Germinal center (tissue), 1 donor: ENCODE data around the gene COG4.
"Not testable (repeated sequence)": the region's sequence is repeated elsewhere in the genome, so short reads cannot be mapped to it uniquely, and the experiment has no call there.

Experiments used
- DNase-seq: peaks from one replicate; pipeline ENCODE4 v3.0.0; 2012; ENCODE audit warnings: mixed read lengths, low spot score

COG4 gene

DNA sequence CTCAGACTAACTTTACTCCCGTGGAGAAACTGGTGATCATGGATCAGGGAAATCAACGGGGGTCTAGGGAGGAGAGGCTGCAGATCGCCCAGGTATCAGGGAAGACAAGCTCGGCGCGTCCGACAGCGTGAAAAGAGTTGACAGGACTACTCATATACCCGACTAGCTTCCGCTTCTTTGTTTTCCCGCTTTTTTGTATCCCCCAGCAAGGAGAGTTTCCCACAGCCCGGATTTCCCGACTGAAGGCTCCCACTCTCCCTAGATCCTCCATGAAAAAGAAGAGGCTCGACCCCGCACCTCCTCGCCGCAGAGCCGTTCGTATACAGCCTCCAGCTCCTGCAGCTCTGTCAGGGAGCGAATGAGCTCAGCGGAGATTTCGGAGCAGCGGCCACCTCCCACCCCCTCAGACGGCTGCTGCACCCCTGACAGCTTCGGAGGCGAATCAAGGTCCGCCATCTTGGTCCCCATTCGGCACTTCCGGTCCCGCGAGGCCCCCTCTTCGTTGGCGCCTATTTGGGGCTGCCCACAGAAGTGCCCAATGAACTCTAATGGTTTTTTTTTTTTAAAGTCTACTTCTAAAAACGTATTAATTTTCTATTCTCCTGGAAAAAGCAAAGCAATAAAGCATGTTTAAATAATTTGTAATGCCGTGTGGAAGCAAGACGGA is at the start of gene COG4:
COG4 (minus strand) TSS at position 479 of the 667 bp plus-strand sequence; CDS start at position 468, 11 bp downstream.
- peak; percentile 90 for DNase-seq

DNA sequence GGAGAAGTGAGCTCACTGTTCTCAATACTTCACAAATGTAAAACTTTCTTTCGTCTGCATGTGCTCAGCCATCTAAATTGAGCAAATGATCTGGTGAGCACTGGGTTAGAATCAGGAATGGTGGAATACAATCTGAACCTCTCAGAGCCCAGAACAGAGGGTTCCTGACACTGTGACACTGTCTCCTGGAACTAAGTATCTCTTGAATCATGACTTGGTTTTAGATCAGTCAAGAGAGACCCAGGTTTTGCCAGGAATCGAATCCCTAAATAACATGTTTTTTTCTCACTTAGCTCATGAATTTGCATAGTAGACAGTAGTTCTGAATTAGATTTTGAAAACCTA is 49.5 kb upstream of the COG4 start:
- no peak for DNase-seq

GRCh38 chr16:70572050-70572925 is 48.9 kb upstream of the COG4 start:
- DNase-seq, result no peak

- no peak for DNase-seq
Measured at GRCh38 chr16:70571623-70572022, 48.3 kb upstream of the COG4 start.

DNA sequence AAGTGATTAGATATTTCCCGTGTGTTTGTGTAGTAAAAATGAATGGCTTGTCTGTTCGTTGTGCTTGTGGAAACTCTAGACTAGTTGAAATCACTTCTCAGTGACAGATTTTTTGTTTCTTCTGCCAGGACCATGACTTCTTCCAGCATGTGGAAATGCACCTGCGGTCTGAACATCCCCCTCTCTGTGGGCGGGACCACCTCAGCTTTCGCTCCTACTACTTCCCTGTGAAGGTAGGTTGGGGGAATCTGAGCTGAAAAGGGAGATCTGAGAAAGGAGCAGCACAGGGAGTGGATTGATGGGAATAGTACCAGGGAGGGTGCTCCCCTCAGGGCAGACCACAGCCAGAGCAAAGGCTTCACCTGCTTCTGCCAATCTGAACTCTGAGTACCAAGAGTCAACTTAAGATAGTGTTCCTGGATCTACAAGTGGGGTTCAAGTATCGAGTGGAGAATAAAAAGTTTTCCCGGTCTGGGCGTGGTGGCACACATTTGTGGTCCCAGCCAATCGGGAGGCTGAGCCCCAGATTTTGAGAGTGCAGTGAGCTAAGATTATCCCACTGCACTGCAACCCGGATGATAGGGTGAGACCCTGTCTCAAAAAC is 47.7 kb upstream of the COG4 start:
- no peak for DNase-seq

DNA sequence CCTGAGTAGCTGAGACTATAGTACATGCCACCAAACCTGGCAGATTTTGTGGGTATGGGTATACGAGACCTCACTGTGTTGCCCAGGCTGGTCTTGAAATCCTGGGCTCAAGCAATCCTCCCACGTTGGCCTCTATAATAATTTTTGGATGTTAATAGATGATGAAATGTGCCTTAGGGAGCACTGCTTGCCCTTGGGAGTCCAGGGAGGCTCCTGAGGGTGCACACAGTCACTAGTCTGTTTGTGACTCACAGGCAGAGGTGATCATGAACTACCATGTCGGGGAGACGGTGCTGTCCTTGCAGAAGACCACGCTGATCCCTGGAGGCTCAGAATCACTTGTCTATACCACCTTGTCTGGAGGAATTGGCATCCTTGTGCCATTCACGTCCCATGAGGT is 46.4 kb upstream of the COG4 start:
- DNase-seq, result no peak

DNA sequence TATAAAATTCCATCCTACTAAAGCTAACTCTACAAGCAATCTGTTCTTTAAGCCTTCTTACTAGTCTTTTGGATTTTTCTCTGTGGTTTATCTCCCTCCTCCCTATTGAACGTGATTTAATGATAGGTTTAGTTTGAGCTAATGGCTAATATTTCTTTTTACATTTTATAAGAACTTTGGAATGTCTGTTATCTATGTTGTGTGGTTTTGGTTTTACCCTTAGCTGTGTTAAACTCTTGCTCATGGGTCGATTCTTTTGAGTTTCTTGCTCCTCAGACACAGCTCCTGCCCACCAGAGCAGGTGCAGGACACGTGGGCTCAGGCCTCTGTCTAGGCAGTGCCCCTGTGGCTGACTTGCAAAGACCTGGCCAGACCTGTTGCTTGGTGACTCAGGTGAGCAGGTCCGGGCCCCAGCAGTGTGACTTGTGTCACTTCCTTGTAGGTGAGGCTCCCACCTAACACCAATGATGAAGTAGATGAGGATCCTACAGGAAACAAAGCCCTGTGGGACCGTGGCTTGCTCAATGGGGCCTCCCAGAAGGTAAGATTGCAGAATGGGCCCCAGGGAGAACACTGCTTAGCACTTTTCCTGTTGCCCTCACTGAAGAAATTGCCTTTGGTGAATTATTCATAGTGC is 45.4 kb upstream of the COG4 start:
- no peak for DNase-seq

GRCh38 chr16:70565053-70565452 is 41.7 kb upstream of the COG4 start:
- DNase-seq, result no peak

- no peak for DNase-seq
Measured at GRCh38 chr16:70563636-70564035, 40.3 kb upstream of the COG4 start.

GRCh38 chr16:70561623-70562022 is 38.3 kb upstream of the COG4 start:
- DNase-seq, result no peak

DNA sequence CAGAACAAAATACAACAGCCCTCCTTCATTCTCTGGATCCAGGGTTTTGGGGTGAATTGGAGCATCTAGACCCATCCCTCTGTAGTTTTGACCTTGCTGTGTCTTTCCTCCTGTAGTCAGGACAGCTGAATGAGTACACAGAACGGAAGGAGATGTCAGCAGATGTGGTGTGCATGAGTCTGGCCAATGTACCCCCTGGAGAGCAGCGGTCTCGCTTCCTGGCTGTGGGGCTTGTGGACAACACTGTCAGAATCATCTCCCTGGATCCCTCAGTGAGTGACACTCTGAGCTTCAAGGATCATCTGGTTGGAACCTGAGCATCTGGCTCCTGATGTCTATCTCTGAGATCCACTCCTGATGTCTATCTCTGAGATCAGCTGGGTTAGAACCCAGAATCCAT is 32.7 kb upstream of the COG4 start:
- DNase-seq, result no peak

GRCh38 chr16:70553645-70554044 is 30.3 kb upstream of the COG4 start:
- no peak for DNase-seq

GRCh38 chr16:70552675-70553074 is 29.3 kb upstream of the COG4 start:
- DNase-seq, result no peak

- no peak for DNase-seq
Measured at GRCh38 chr16:70551788-70552187, 28.4 kb upstream of the COG4 start.

DNA sequence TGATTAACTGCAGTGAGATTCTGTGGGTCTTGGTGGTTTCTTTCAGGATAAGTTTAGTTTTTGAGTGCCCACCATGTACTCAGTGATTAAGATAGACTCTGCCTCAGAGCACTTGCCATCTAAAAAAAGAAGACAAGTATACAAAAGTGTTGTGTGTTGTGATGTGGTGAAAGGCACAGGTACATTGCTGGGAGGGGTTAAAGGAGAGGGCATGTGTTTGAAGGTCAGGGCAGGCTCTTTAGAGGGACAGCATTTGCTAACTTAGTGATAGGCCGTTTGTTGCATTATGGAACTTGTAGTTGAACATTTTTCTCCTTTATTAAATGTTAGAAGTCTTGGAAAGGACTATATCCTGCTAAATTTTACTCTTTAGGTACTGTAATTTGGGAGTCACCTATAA is 26.7 kb upstream of the COG4 start:
- no peak for DNase-seq

GRCh38 chr16:70548936-70549335 is 25.6 kb upstream of the COG4 start:
- DNase-seq, result no peak

- DNase-seq, result no peak
Measured at GRCh38 chr16:70544548-70544947, 21.2 kb upstream of the COG4 start.

GRCh38 chr16:70540994-70541393 is 17.6 kb upstream of the COG4 start:
- DNase-seq, result no peak

GRCh38 chr16:70534971-70535370 is 11.6 kb upstream of the COG4 start:
- no peak for DNase-seq

DNA sequence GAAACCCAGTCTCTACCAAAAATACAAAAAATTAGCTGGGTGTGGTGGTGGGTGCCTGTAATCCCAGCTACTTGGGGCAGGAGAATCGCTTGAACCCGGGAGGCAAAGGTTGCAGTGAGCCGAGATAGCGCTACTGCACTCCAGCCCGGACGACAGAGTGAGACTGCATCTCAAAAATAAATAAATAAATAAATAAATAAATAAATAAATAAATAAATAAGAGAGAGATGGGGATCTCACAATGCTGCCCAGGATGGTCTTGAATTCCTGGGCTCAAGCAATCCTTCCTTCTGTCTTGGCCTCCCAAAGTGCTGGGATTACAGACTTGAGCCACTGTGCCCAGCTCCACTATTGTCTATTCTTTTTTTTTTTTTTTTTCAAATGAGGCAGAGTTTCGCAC is 6.6 kb upstream of the COG4 start:
- not testable (repeated sequence) for DNase-seq

GRCh38 chr16:70529051-70529777 is 5.9 kb upstream of the COG4 start:
- peak; percentile 50 for DNase-seq
